NCI-H146 (cell line): Measurements from ENCODE around the gene UCN.

Source experiments
- DNase-seq: peaks from one replicate; lab custom pipeline; 2025; lab: John Stamatoyannopoulos, UW

The UCN gene

GRCh38 chr2:27261241-27261925, 46.9 kb downstream of the UCN start:
- no peak for DNase-seq

GRCh38 chr2:27258051-27258450, 50.2 kb downstream of the UCN start:
- DNase-seq: no peak
